Measurements from ENCODE around the gene LILRB1.
A peak's percentile ranks its signal among the peaks of the same experiment; 100 is the strongest.
"Not testable (repeated sequence)": the region's sequence is repeated elsewhere in the genome, so short reads cannot be mapped to it uniquely, and the experiment has no call there.

The LILRB1 gene

GRCh38 chr19:54667217-54667616 is 36.9 kb downstream of the LILRB1 start:
- DNase-seq: no peak

- DNase-seq: no peak
Measured at GRCh38 chr19:54668353-54668752, 38.1 kb downstream of the LILRB1 start.

GRCh38 chr19:54670576-54671357 is 40.5 kb downstream of the LILRB1 start:
- no peak for DNase-seq

- no peak for DNase-seq
Measured at GRCh38 chr19:54673222-54673621, 42.9 kb downstream of the LILRB1 start.

- DNase-seq: no peak
Measured at GRCh38 chr19:54674021-54674617, 43.8 kb downstream of the LILRB1 start.

GRCh38 chr19:54676210-54676834 is 46.0 kb downstream of the LILRB1 start:
- peak; percentile 30 for DNase-seq

- no peak for DNase-seq
Measured at GRCh38 chr19:54677217-54677616, 46.9 kb downstream of the LILRB1 start.

GRCh38 chr19:54681596-54681995 is 51.3 kb downstream of the LILRB1 start:
- not testable (repeated sequence) for DNase-seq

- DNase-seq: no peak
Measured at GRCh38 chr19:54682306-54682856, 52.1 kb downstream of the LILRB1 start.

GRCh38 chr19:54684527-54684926 is 54.2 kb downstream of the LILRB1 start:
- peak; percentile 25 for DNase-seq
